ENCODE data around the gene ACMSD. TPM values are rescaled to one million over a fixed set of nuclear protein-coding genes. Genes with fewer than 3 reads are reported as not detected.
"Not testable (repeated sequence)": the region's sequence is repeated elsewhere in the genome, so short reads cannot be mapped to it uniquely, and the experiment has no call there.

ACMSD gene
- total RNA-seq, 1 donor from 2014 or later = not detected

DNA sequence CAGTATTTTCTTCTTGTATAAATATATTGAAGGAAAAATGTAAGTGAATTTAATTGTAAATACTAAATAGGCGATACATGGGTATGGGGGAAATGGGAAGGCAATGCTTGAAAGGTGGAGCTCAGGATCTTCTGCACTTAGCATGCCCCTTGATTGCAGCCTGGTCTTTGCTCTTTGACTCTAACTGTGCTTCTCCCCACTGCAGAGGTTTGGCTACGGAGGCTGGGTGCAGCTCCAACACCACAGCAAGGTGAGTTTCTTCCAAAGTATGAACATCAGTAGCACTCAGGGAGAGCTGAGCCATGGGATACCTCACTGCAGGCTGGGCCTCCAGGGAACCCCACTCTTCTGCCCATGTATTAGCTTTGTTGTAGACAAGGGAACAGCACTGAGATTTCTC lies 6.6 kb downstream of the ACMSD start:
- Histone ChIP-seq H3K36me3 (ENCODE audit: control insufficient read depth in 3 of 3, insufficient read depth in 3 of 3, low read length in 3 of 3) (no peaks in the 10 kb centered on the region), H3K9me3 (ENCODE audit: control insufficient read depth in 3 of 3, low read length in 3 of 3) (peaks cover 0 to 3% (median 0%) of the 10 kb centered on the region in 3 donors), H3K27me3 (ENCODE audit: control insufficient read depth in 3 of 3, insufficient read depth in 3 of 3, low read length in 3 of 3) (no peaks in the 10 kb centered on the region), H3K9ac (ENCODE audit: low read depth in 1 of 3, low read length in 3 of 3) (no peak overlapping the region), H3K4me1 (ENCODE audit: control insufficient read depth in 3 of 3, insufficient read depth in 3 of 3, low read length in 3 of 3) (no peaks in the 10 kb centered on the region), H3K27ac (ENCODE audit: low read depth, low read length) (no peak overlapping the region), H3K4me3 (ENCODE audit: low read length in 3 of 3) (no peak overlapping the region)

DNA sequence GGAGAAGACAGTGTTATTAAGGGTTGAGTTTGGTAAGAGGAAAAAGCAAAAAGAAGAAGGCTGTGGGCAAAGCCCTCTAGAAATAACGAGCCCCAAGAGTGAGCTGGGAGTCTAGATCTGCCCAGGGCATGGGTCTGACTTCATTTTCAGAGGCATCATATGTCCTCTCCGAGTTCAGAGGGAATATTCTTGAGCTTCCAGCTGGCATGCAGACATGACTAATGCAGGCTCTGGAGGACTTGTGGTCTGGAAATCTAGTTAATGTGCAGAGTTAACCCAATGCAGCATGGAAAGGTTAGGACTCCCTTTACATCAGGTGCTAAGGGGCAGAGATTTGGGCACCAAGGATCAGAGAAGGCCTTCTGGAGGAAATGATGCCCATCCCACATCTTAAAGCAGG lies 7.3 kb downstream of the ACMSD start:
- Histone ChIP-seq H3K27me3 (ENCODE audit: control insufficient read depth in 3 of 3, insufficient read depth in 3 of 3, low read length in 3 of 3) (no peaks in the 10 kb centered on the region), H3K4me1 (ENCODE audit: control insufficient read depth in 3 of 3, insufficient read depth in 3 of 3, low read length in 3 of 3) (no peaks in the 10 kb centered on the region), H3K9me3 (ENCODE audit: control insufficient read depth in 3 of 3, low read length in 3 of 3) (peaks cover 0 to 3% (median 0%) of the 10 kb centered on the region in 3 donors), H3K9ac (ENCODE audit: low read depth in 1 of 3, low read length in 3 of 3) (no peak overlapping the region), H3K4me3 (ENCODE audit: low read length in 3 of 3) (no peak overlapping the region), H3K27ac (ENCODE audit: low read depth, low read length) (no peak overlapping the region), H3K36me3 (ENCODE audit: control insufficient read depth in 3 of 3, insufficient read depth in 3 of 3, low read length in 3 of 3) (no peaks in the 10 kb centered on the region)

DNA sequence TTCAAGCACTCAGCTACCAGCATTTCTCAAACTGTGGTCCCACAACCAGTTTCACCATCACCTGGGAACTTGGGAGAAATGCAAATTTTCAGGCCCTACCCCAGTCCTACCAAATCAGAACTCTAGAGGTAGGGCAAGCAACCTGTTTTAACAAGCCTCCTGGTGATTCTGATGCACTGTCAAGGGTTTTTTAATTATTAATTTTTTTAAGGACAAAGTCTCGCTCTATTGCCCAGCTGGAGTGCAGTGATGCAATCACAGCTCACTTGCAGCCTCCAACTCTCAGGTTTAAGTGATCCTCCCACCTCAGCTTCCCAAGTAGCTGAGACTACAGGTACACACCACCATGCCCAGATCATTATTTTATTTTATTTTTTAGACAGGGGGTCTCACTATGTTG lies 7.8 kb downstream of the ACMSD start:
- H3K9me3 ChIP-seq (ENCODE audit: control insufficient read depth in 3 of 3, low read length in 3 of 3) = peaks cover 0 to 3% (median 0%) of the 10 kb centered on the region in 3 donors
- H3K4me3 ChIP-seq (ENCODE audit: low read length in 3 of 3) = no peak overlapping the region
- H3K9ac ChIP-seq (ENCODE audit: low read depth in 1 of 3, low read length in 3 of 3) = no peak overlapping the region
- no peaks in the 10 kb centered on the region for H3K4me1 ChIP-seq (ENCODE audit: control insufficient read depth in 3 of 3, insufficient read depth in 3 of 3, low read length in 3 of 3)
- H3K27me3 ChIP-seq (ENCODE audit: control insufficient read depth in 3 of 3, insufficient read depth in 3 of 3, low read length in 3 of 3) = no peaks in the 10 kb centered on the region
- H3K36me3 ChIP-seq (ENCODE audit: control insufficient read depth in 3 of 3, insufficient read depth in 3 of 3, low read length in 3 of 3) = no peaks in the 10 kb centered on the region
- no peak overlapping the region for H3K27ac ChIP-seq (ENCODE audit: low read depth, low read length)

DNA sequence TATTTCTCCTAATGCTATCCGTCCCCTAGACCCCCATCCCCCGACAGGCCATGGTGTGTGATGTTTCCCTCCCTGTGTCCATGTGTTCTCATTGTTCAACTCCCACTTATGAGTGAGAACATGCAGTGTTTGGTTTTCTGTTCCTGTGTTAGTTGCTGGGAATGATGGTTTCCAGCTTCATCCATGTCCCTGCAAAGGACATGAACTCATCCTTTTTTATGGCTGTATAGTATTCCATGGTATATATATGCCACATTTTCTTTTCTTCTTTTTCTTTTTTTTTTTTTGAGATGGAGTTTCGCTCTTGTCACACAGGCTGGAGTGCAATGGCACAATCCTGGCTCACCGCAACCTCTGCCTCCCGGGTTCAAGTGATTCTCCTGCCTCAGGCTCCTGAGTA lies 9.2 kb downstream of the ACMSD start:
- H3K4me3 ChIP-seq (ENCODE audit: low read length in 3 of 3); H3K9me3 ChIP-seq (ENCODE audit: control insufficient read depth in 3 of 3, low read length in 3 of 3); H3K36me3 ChIP-seq (ENCODE audit: control insufficient read depth in 3 of 3, insufficient read depth in 3 of 3, low read length in 3 of 3); H3K27ac ChIP-seq (ENCODE audit: low read depth, low read length); H3K4me1 ChIP-seq (ENCODE audit: control insufficient read depth in 3 of 3, insufficient read depth in 3 of 3, low read length in 3 of 3); H3K9ac ChIP-seq (ENCODE audit: low read depth in 1 of 3, low read length in 3 of 3); H3K27me3 ChIP-seq (ENCODE audit: control insufficient read depth in 3 of 3, insufficient read depth in 3 of 3, low read length in 3 of 3): not testable (repeated sequence)

DNA sequence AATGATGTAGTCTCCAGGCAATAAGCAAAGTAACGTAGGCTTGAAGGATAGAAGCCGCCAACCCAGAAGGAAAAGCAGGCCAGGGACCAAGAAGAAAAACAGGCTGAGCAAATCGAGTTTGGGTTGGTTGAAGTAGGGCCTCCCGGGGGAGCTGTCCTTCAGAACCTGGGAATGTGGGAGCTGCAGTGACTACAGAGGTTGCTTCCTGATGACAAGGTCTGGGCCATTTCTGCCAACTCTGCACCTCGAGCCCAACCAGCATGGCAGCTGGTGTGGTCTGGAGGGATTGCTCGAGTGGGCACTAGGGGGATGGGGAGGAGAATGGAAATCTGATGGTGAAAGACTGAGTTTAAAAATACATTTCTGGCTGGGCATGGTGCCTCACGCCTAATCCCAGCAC lies 14.1 kb downstream of the ACMSD start:
- H3K36me3 ChIP-seq (ENCODE audit: control insufficient read depth in 3 of 3, insufficient read depth in 3 of 3, low read length in 3 of 3) = no peaks in the 10 kb centered on the region
- H3K27ac ChIP-seq (ENCODE audit: low read depth, low read length) = no peak overlapping the region
- H3K9ac ChIP-seq (ENCODE audit: low read depth in 1 of 3, low read length in 3 of 3) = no peak overlapping the region
- no peaks in the 10 kb centered on the region for H3K4me1 ChIP-seq (ENCODE audit: control insufficient read depth in 3 of 3, insufficient read depth in 3 of 3, low read length in 3 of 3)
- peaks cover 0 to 3% (median 0%) of the 10 kb centered on the region in 3 donors for H3K9me3 ChIP-seq (ENCODE audit: control insufficient read depth in 3 of 3, low read length in 3 of 3)
- no peak overlapping the region for H3K4me3 ChIP-seq (ENCODE audit: low read length in 3 of 3)
- H3K27me3 ChIP-seq (ENCODE audit: control insufficient read depth in 3 of 3, insufficient read depth in 3 of 3, low read length in 3 of 3) = no peaks in the 10 kb centered on the region

DNA sequence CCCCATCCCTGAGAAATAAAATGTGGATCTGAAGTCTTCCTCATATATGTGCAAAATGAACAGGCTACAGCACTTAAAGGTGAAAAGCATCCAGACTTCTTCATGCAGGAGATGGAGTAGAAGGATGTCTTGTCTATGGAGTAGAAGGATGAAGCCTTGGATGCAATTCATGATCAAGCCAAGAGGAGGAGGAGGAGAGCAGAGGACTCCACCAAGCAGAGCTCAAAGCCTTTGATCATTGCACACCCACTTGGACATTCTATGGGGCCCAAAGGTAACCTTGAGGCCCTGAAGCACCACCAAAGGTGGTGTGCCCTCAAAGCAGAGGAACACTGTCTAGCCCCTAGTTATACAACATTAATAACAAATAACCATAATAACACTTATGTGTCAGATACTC lies 17.3 kb downstream of the ACMSD start:
- Histone ChIP-seq H3K9me3 (ENCODE audit: control insufficient read depth in 3 of 3, low read length in 3 of 3) (no peaks in the 10 kb centered on the region), H3K4me1 (ENCODE audit: control insufficient read depth in 3 of 3, insufficient read depth in 3 of 3, low read length in 3 of 3) (no peaks in the 10 kb centered on the region), H3K27me3 (ENCODE audit: control insufficient read depth in 3 of 3, insufficient read depth in 3 of 3, low read length in 3 of 3) (no peaks in the 10 kb centered on the region), H3K27ac (ENCODE audit: low read depth, low read length) (no peak overlapping the region), H3K9ac (ENCODE audit: low read depth in 1 of 3, low read length in 3 of 3) (no peak overlapping the region), H3K4me3 (ENCODE audit: low read length in 3 of 3) (no peak overlapping the region), H3K36me3 (ENCODE audit: control insufficient read depth in 3 of 3, insufficient read depth in 3 of 3, low read length in 3 of 3) (no peaks in the 10 kb centered on the region)

DNA sequence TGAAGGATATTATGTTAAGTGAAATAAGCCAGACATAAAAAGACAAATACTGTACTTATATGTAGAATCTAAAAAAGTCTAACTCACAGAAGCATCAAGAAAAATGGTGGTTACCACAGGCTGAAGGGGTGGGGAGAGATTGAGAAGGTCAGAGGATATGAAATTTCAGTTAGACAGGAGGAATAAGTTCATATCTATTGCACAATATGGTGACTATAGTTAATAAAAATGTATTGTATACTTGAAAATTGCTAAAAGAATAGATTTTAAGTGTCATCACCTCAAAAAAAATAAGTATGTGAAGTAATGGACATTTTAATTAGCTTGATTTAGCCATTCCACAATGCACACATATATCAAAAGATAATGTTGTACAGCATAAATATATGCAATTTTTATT lies 19.8 kb downstream of the ACMSD start:
- H3K27me3 ChIP-seq (ENCODE audit: control insufficient read depth in 3 of 3, insufficient read depth in 3 of 3, low read length in 3 of 3) = no peaks in the 10 kb centered on the region
- no peak overlapping the region for H3K4me3 ChIP-seq (ENCODE audit: low read length in 3 of 3)
- no peak overlapping the region for H3K27ac ChIP-seq (ENCODE audit: low read depth, low read length)
- H3K9me3 ChIP-seq (ENCODE audit: control insufficient read depth in 3 of 3, low read length in 3 of 3) = no peaks in the 10 kb centered on the region
- H3K9ac ChIP-seq (ENCODE audit: low read depth in 1 of 3, low read length in 3 of 3) = no peak overlapping the region
- no peaks in the 10 kb centered on the region for H3K4me1 ChIP-seq (ENCODE audit: control insufficient read depth in 3 of 3, insufficient read depth in 3 of 3, low read length in 3 of 3)
- H3K36me3 ChIP-seq (ENCODE audit: control insufficient read depth in 3 of 3, insufficient read depth in 3 of 3, low read length in 3 of 3) = no peaks in the 10 kb centered on the region

DNA sequence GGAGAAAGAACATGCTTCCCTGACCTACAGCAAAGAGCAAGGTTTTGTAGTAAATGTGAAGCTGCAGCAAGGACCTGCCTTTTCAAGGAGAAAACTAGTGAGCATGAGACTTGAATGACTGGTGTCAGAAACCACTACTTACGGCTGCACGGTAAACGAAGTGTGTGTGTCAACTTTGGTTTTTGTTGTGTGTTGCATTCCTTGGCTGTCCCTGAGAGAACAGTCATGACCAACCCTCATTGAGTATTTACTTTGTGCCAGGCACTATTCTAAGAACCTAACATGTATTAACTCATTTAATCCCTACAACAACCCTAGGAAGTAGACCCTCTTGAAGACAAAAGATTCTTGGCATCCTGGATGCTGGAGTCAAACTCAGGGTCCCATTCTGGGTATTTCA lies 22.8 kb downstream of the ACMSD start:
- H3K27ac ChIP-seq (ENCODE audit: low read depth, low read length) = no peak overlapping the region
- H3K4me3 ChIP-seq (ENCODE audit: low read length in 3 of 3) = no peak overlapping the region
- no peak overlapping the region for H3K9ac ChIP-seq (ENCODE audit: low read depth in 1 of 3, low read length in 3 of 3)
- no peaks in the 10 kb centered on the region for H3K9me3 ChIP-seq (ENCODE audit: control insufficient read depth in 3 of 3, low read length in 3 of 3)
- H3K4me1 ChIP-seq (ENCODE audit: control insufficient read depth in 3 of 3, insufficient read depth in 3 of 3, low read length in 3 of 3) = no peaks in the 10 kb centered on the region
- H3K27me3 ChIP-seq (ENCODE audit: control insufficient read depth in 3 of 3, insufficient read depth in 3 of 3, low read length in 3 of 3) = no peaks in the 10 kb centered on the region
- H3K36me3 ChIP-seq (ENCODE audit: control insufficient read depth in 3 of 3, insufficient read depth in 3 of 3, low read length in 3 of 3) = no peaks in the 10 kb centered on the region

DNA sequence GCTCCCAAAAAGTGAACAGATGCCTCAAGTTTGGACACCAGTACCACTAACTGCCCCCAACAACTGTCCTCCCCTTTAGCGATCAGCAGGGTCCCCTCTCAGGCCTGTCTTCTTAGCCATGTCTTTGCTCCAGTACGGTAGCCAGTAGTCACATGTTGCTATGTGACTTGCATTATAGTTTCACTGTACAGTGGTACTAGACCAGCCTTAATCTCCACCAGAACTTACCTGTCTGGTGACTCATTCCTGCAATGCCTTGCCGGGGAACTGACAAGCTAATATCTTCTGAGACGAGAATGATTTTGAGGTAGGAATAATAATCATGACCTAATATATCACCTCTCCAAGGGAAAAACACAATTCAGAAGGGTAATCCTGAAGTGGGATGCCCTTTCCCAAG lies 23.7 kb downstream of the ACMSD start:
- Histone ChIP-seq H3K27me3 (ENCODE audit: control insufficient read depth in 3 of 3, insufficient read depth in 3 of 3, low read length in 3 of 3) (no peaks in the 10 kb centered on the region), H3K4me1 (ENCODE audit: control insufficient read depth in 3 of 3, insufficient read depth in 3 of 3, low read length in 3 of 3) (no peaks in the 10 kb centered on the region), H3K27ac (ENCODE audit: low read depth, low read length) (no peak overlapping the region), H3K36me3 (ENCODE audit: control insufficient read depth in 3 of 3, insufficient read depth in 3 of 3, low read length in 3 of 3) (no peaks in the 10 kb centered on the region), H3K9ac (ENCODE audit: low read depth in 1 of 3, low read length in 3 of 3) (no peak overlapping the region), H3K9me3 (ENCODE audit: control insufficient read depth in 3 of 3, low read length in 3 of 3) (no peaks in the 10 kb centered on the region), H3K4me3 (ENCODE audit: low read length in 3 of 3) (no peak overlapping the region)

DNA sequence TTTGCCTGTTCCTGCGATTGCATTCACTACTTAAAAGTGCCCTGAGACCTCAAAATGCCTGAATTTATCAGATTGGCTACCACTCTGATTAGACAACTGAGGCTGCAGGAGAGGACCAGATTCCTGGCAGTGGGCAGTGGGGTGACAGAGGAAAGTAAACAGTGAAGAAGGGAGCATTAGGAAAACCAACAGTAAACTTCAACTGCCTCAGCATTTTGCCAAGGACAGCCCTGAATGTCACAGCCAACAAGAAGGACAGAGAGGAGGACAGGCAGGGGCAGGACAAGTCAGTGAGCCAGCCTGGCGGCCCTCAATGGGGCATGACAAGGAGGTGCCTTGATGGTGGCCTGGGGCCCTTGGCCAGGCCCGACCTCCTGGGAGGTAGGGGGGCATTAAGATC lies 24.3 kb downstream of the ACMSD start:
- no peak overlapping the region for H3K4me3 ChIP-seq (ENCODE audit: low read length in 3 of 3)
- H3K27me3 ChIP-seq (ENCODE audit: control insufficient read depth in 3 of 3, insufficient read depth in 3 of 3, low read length in 3 of 3) = no peaks in the 10 kb centered on the region
- no peaks in the 10 kb centered on the region for H3K36me3 ChIP-seq (ENCODE audit: control insufficient read depth in 3 of 3, insufficient read depth in 3 of 3, low read length in 3 of 3)
- no peak overlapping the region for H3K9ac ChIP-seq (ENCODE audit: low read depth in 1 of 3, low read length in 3 of 3)
- no peaks in the 10 kb centered on the region for H3K4me1 ChIP-seq (ENCODE audit: control insufficient read depth in 3 of 3, insufficient read depth in 3 of 3, low read length in 3 of 3)
- no peak overlapping the region for H3K27ac ChIP-seq (ENCODE audit: low read depth, low read length)
- no peaks in the 10 kb centered on the region for H3K9me3 ChIP-seq (ENCODE audit: control insufficient read depth in 3 of 3, low read length in 3 of 3)

DNA sequence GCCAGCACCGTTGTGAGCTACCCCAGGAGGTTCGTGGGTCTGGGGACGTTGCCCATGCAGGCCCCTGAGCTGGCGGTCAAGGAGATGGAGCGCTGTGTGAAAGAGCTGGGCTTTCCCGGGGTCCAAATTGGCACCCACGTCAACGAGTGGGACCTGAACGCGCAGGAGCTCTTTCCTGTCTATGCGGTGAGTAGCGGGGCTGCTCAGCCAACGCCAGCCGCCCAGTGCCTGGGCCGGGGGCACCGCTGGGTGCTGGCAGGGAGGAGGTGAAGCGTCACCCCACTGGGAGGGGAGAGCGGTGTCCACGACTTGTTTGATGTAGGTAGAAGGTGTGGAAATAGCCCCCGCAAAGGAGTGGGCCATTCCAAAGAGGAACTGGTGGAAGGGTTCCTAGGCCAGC lies 25.0 kb downstream of the ACMSD start:
- Histone ChIP-seq H3K4me3 (ENCODE audit: low read length in 3 of 3) (no peak overlapping the region), H3K27ac (ENCODE audit: low read depth, low read length) (no peak overlapping the region), H3K4me1 (ENCODE audit: control insufficient read depth in 3 of 3, insufficient read depth in 3 of 3, low read length in 3 of 3) (no peaks in the 10 kb centered on the region), H3K36me3 (ENCODE audit: control insufficient read depth in 3 of 3, insufficient read depth in 3 of 3, low read length in 3 of 3) (no peaks in the 10 kb centered on the region), H3K9me3 (ENCODE audit: control insufficient read depth in 3 of 3, low read length in 3 of 3) (no peaks in the 10 kb centered on the region), H3K27me3 (ENCODE audit: control insufficient read depth in 3 of 3, insufficient read depth in 3 of 3, low read length in 3 of 3) (no peaks in the 10 kb centered on the region), H3K9ac (ENCODE audit: low read depth in 1 of 3, low read length in 3 of 3) (no peak overlapping the region)
